ENCODE results near the gene SCN7A. TPM values are rescaled to one million over a fixed set of nuclear protein-coding genes. Genes with fewer than 3 reads are reported as not detected.

SCN7A gene
- total and polyA plus RNA-seq, 4 donors: 7.8 to 125 (median 18.1) TPM

Other genes with a start within 250 kb of the SCN7A start
- 10 to 100 TPM; 18.6 to 94.9 TPM for gene SCN9A, start 118.3 kb downstream of the SCN7A start, total RNA-seq
- 10 to 100 TPM; 17.6 to 17.9 TPM for gene SCN9A, start 118.3 kb downstream of the SCN7A start, polyA plus RNA-seq (ENCODE audit: insufficient read length in 2 of 2)